Uterus (tissue), 2 donors: ENCODE results near the gene RIOK3.

ENCODE experiments used
- CTCF ChIP-seq, 4 experiments: fragments of 200-600 bp in 2 of 4; fragments of 450-650 bp in 2 of 4; sonication (generic) in 2 of 4; IDR thresholded peaks; one replicate each; pipeline ENCODE4 v1.5.1; 2016 to 2019; ENCODE audit warnings: antibody characterized with exemption in 4 of 4, mild to moderate bottlenecking in 2 of 4, moderate library complexity in 1 of 4
- POLR2A ChIP-seq, 2 donors: fragments of 450-650 bp; IDR thresholded peaks; one replicate each; pipeline ENCODE4 v1.6.1; 2016; ENCODE audit warnings: antibody characterized with exemption in 2 of 2, mild to moderate bottlenecking in 1 of 2, moderate library complexity in 1 of 2

DNA sequence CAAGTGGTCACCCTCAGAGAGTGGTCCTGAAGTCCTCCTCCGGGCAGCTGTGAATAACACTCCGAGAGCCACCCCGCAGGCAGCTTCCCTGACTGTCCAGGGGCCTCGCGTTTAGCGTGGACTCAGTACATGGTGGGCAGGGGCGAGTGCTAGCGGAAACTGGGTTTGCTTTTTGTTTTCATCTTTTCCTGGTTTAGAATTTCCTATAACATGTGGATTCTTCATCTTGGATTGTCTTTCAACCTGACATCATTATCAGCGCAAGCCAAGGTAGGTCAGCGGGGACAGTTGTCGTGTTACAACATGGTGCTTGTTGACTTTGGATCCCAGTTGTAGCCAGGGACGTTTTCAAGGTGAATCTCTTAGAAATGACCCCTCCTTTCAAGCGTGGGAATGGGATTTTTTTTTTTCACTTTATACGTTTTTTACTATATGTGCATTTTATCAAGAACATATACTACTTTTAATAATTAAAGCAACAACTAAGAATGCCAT, 71.2 kb downstream of the RIOK3 start:
- no peak for TF ChIP-seq CTCF (IDR thresholded peaks at IDR 0.05)
- TF ChIP-seq POLR2A (IDR thresholded peaks at IDR 0.05), result no peak
